Measurements from ENCODE around the gene RYR2.

The RYR2 gene

GRCh38 chr1:237863234-237863633 is 821.2 kb downstream of the RYR2 start:
- no peak for DNase-seq
- in situ Hi-C loops (cut with HindIII; ENCODE audit: low pct_ligation_motif_present, low pct_unique_long_range_greater_than_20kb, low sequenced_read_pairs): no loop called here

- in situ Hi-C loops (cut with HindIII; ENCODE audit: low pct_ligation_motif_present, low pct_unique_long_range_greater_than_20kb, low sequenced_read_pairs): no loop called here
- DNase-seq: peak; percentile 74
Observed at GRCh38 chr1:237864338-237865244, 822.6 kb downstream of the RYR2 start.

GRCh38 chr1:237867380-237867888 is 825.5 kb downstream of the RYR2 start:
- in situ Hi-C loops (cut with HindIII; ENCODE audit: low pct_ligation_motif_present, low pct_unique_long_range_greater_than_20kb, low sequenced_read_pairs): no loop called here
- no peak for DNase-seq

DNA sequence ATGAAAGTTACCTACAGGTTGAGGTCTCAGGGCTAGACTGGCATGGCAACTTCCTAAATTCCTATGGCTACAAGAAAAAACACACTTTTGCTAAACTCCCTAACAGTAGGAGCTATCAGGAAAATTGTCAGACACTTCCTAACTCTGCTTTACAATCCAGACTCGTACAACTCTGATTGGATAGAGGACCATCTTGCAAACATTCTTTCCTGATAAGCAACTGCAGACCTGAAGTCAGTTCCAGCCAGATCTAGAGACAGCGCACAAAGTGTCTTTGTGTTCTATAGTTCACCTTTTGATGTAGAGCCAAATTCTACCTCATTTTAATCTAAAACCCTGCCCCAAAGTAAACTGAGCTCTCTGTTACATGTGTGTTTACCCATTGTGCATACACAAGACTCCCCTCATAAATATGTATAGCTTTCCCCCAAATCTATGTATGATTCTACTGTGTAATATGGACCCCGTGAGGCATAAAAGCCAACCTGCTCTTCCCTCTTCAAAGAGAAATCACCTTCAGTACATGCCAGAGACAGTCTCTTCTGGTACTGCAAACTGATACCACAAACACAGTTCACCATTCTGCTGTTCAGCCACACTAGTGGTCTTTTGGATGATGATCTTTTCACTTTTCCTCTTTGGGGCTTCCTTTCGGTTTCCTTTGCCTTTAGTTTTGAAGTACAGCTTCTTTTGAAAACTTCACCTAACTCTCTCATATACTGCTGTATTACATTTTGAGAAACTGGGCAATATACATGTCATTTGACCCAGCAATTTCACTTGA is 827.0 kb downstream of the RYR2 start:
- DNase-seq: no peak
- in situ Hi-C loops (cut with HindIII; ENCODE audit: low pct_ligation_motif_present, low pct_unique_long_range_greater_than_20kb, low sequenced_read_pairs): no loop called here

- DNase-seq: peak; percentile 82
- in situ Hi-C loops (cut with HindIII; ENCODE audit: low pct_ligation_motif_present, low pct_unique_long_range_greater_than_20kb, low sequenced_read_pairs): no loop called here
Observed at GRCh38 chr1:237873487-237874211, 831.7 kb downstream of the RYR2 start.

GRCh38 chr1:237875291-237875690 is 833.3 kb downstream of the RYR2 start:
- in situ Hi-C loops (cut with HindIII; ENCODE audit: low pct_ligation_motif_present, low pct_unique_long_range_greater_than_20kb, low sequenced_read_pairs): no loop called here
- DNase-seq: peak; percentile 14

DNA sequence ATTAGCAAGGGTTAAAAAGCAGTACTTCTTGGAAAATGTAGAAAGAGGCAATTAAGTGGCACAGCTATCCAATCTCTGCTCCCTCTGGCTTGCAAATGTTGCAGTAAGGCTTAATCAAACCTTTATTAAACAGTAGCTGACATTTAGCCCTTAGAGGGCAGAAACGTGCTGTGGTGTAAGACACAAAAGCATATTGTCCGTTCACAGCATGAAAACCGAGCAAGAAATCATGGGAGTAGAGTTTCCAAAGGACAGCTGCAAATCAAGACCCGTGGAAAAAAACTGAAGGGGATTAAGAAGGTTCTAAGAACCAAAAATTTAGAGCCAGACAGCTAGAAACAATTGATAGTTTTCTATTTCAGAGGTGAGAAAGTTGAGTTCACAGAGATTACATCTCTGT is 835.6 kb downstream of the RYR2 start:
- DNase-seq: peak; percentile 10
- in situ Hi-C loops (cut with HindIII; ENCODE audit: low pct_ligation_motif_present, low pct_unique_long_range_greater_than_20kb, low sequenced_read_pairs): no loop called here

DNA sequence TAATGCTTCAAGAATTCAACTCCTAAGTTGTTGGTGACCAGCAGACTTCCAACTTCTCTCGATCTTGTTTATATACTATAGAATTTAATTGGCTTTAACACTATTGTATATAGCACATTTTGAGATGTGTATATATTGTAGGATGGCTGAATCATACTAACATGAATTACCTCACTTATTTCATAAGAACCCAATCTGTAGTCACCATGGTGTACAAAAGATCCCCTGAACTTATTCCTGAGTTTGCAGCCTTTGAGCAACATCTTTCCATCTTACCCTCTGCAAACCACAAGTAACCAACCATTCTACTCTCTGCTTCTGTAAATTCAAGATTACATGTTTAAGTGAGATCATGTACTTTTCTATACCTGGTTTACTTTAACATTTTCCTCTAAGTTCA is 836.4 kb downstream of the RYR2 start:
- no peak for DNase-seq
- in situ Hi-C loops (cut with HindIII; ENCODE audit: low pct_ligation_motif_present, low pct_unique_long_range_greater_than_20kb, low sequenced_read_pairs): no loop called here

DNA sequence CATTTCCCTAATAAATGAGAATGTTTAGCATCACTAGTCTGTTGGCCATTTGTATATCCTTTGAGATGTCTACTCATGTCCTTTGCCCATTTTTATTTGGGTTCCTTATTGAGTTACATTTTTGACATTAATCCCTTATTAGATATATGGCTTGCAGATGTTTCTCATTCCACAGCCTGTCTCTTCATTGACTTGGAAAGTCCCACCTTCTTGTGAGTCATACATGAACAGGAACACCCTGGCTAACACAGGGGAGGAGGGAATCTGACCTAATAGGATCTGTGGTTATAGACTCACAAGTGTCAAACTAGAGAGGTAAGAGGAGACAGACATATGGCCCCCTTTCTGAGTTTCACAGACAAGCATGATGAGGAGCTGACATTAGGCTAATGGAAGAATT is 837.2 kb downstream of the RYR2 start:
- peak; percentile 75 for DNase-seq
- in situ Hi-C loops (cut with HindIII; ENCODE audit: low pct_ligation_motif_present, low pct_unique_long_range_greater_than_20kb, low sequenced_read_pairs): no loop called here
